A549 (cell line): Measurements from ENCODE around the gene TMEM54. TPM values are rescaled to one million over a fixed set of nuclear protein-coding genes. Genes with fewer than 3 reads are reported as not detected.

ENCODE experiments used
- ATAC-seq, 2 experiments: fragments of 200-7000 bp in 1 of 2; fragments of >200 bp in 1 of 2; cut with Nextera tagmentation in 1 of 2; cut with Tn5 transposase in 1 of 2; 3 replicates each; pipeline versions ENCODE4 v1.8.0 to v1.9.1; 2018 to 2020; ENCODE audit warnings: mild to moderate bottlenecking in 1 of 2, moderate library complexity in 1 of 2
- CTCF ChIA-PET: fragments of 300-600 bp; sonication (Branson Sonifier 250); formaldehyde crosslinking; extraction: SDS; loops from one replicate; lab custom pipeline; 2021; ENCODE audit warnings: antibody characterized with exemption, inconsistent platforms; lab: Yijun Ruan, JAX
- POLR2A ChIA-PET: fragments of 350-600 bp; formaldehyde crosslinking; extraction: SDS; loops from one replicate; lab custom pipeline; 2021; ENCODE audit warnings: antibody characterized with exemption, inconsistent platforms; lab: Yijun Ruan, JAX
- DNase-seq, 2 experiments: peaks; one replicate each; pipeline versions ENCODE4 v3.0.0 to v3.0.0-alpha.2; 2011 to 2016; ENCODE audit warnings: low read depth in 1 of 2, low spot score in 1 of 2
- FAIRE-seq: peaks from 2 replicates; lab custom pipeline; 2011; peaks lifted over from hg19 to GRCh38; lab: Jason Lieb, UNC
- H3K27ac ChIP-seq, 2 experiments: fragments of >200 bp; sonication (Bioruptor Twin); formaldehyde crosslinking; 3 replicates each; pipeline ENCODE4 v1.5.1; 2016 to 2017
- H3K4me1 ChIP-seq: fragments of >200 bp; sonication (Bioruptor Twin); formaldehyde crosslinking; 3 replicates; pipeline ENCODE4 v1.6.1; 2016
- H3K4me2 ChIP-seq: fragments of >200 bp; sonication (Bioruptor Twin); formaldehyde crosslinking; 3 replicates; pipeline ENCODE4 v1.6.1; 2016
- H3K4me3 ChIP-seq: fragments of >200 bp; sonication (Bioruptor Twin); formaldehyde crosslinking; 3 replicates; pipeline ENCODE4 v1.5.1; 2016
- H3K9me3 ChIP-seq: fragments of >200 bp; sonication (Bioruptor Twin); formaldehyde crosslinking; 3 replicates; pipeline ENCODE4 v1.6.1; 2016
- BHLHE40 ChIP-seq: IDR thresholded peaks from 2 replicates; pipeline ENCODE4 v1.6.1; 2012; ENCODE audit warnings: low read depth, low read length, inconsistent platforms
- CBX8 ChIP-seq: fragments of 200-600 bp; sonication (generic); IDR thresholded peaks from 2 replicates; pipeline ENCODE4 v1.6.1; 2016
- CHD2 ChIP-seq: fragments of 150-350 bp; IDR thresholded peaks from 2 replicates; pipeline ENCODE4 v1.6.1; 2014; ENCODE audit warnings: low read length; ENCODE audit not compliant: partially characterized antibody
- EHMT2 ChIP-seq: fragments of 200-600 bp; sonication (generic); IDR thresholded peaks from 2 replicates; pipeline ENCODE4 v1.6.1; 2016; ENCODE audit warnings: antibody characterized with exemption, low read depth, mild to moderate bottlenecking, moderate library complexity
- EP300 ChIP-seq, 2 experiments: fragments of >200 bp; sonication (Bioruptor Twin); formaldehyde crosslinking; IDR thresholded peaks; 2 replicates in 1 of 2; 3 replicates in 1 of 2; pipeline ENCODE4 v1.6.1; 2016 to 2017
- FOSB ChIP-seq: fragments of 250-450 bp; sonication (Bioruptor Pico); IDR thresholded peaks from 2 replicates; pipeline ENCODE4 v1.5.0; 2020; ENCODE audit warnings: mild to moderate bottlenecking, moderate library complexity
- HDAC2 ChIP-seq: fragments of 200-600 bp; sonication (generic); IDR thresholded peaks from 2 replicates; pipeline ENCODE4 v1.6.1; 2016
- HOXB13 ChIP-seq: fragments of 250-450 bp; sonication (Bioruptor Pico); IDR thresholded peaks from 2 replicates; pipeline ENCODE4 v1.5.0; 2020; ENCODE audit warnings: low read depth, mild to moderate bottlenecking, moderate library complexity
- HOXB5 ChIP-seq: fragments of 250-450 bp; sonication (Bioruptor Pico); IDR thresholded peaks from 2 replicates; pipeline ENCODE4 v1.5.0; 2020; ENCODE audit warnings: mild to moderate bottlenecking, moderate library complexity
- JUNB ChIP-seq: fragments of >200 bp; sonication (Bioruptor Twin); formaldehyde crosslinking; IDR thresholded peaks from 2 replicates; pipeline ENCODE4 v1.6.1; 2016
- KDM1A ChIP-seq: fragments of 200-600 bp; sonication (generic); IDR thresholded peaks from 2 replicates; pipeline ENCODE4 v1.6.1; 2016; ENCODE audit warnings: low read depth, mild to moderate bottlenecking
- POLR2A ChIP-seq: IDR thresholded peaks from 2 replicates; pipeline ENCODE4 v1.6.1; 2012; ENCODE audit warnings: mild to moderate bottlenecking, low read length
- POLR2AphosphoS2 ChIP-seq: conservative IDR thresholded peaks from 2 replicates; pipeline ENCODE4 v1.6.1; 2012; ENCODE audit warnings: low read length, improper control_type of control experiment, inconsistent platforms
- SMC3 ChIP-seq: fragments of >200 bp; sonication (Bioruptor Twin); formaldehyde crosslinking; IDR thresholded peaks from 3 replicates; pipeline ENCODE4 v1.6.1; 2018; ENCODE audit warnings: inconsistent platforms
- TP53 ChIP-seq: fragments of 250-450 bp; sonication (Bioruptor Pico); IDR thresholded peaks from 2 replicates; pipeline ENCODE4 v1.5.0; 2021; ENCODE audit warnings: mild to moderate bottlenecking, moderate library complexity
- ZNF302 ChIP-seq: fragments of 250-450 bp; sonication (Bioruptor Pico); IDR thresholded peaks from 2 replicates; pipeline ENCODE4 v1.9.0; 2021; ENCODE audit warnings: inconsistent platforms, mild to moderate bottlenecking, moderate library complexity
- ZSCAN20 ChIP-seq: fragments of 250-450 bp; sonication (Bioruptor Pico); IDR thresholded peaks from 2 replicates; pipeline ENCODE4 v1.8.0; 2022; ENCODE audit warnings: mild to moderate bottlenecking, moderate library complexity
- WGBS: methylation state at CpG from one replicate; pipeline ENCODE4 v1.1.6; 2017; ENCODE audit errors: missing lambda C conversion rate; 5-methylcytosine and 5-hydroxymethylcytosine counted together
- polyA plus RNA-seq, 4 experiments: library from polyadenylated mRNA; depleted of rRNA in 3 of 4; stranded (reverse); fragments of >200 nt; fragmentation: RNase III in 1 of 4; extraction: RNeasy Plus Mini Kit Qiagen cat#74134 plus additional on column Dnase treatment in 1 of 4; gene quantifications; 2 replicates in 3 of 4; 3 replicates in 1 of 4; pipeline ENCODE4 v1.2.3, GENCODE V29; 2011 to 2017
- TF ChIP-seq, protein P1 (sequence below): IDR thresholded peaks from 2 replicates; pipeline ENCODE4 v1.6.1; 2012
- TF ChIP-seq, protein P2 (sequence below): fragments of >200 bp; sonication (Bioruptor Twin); formaldehyde crosslinking; IDR thresholded peaks from 2 replicates; pipeline ENCODE4 v1.6.1; 2016
- TF ChIP-seq, protein P3 (sequence below): fragments of >200 bp; sonication (Bioruptor Twin); formaldehyde crosslinking; IDR thresholded peaks from 3 replicates; pipeline ENCODE4 v1.5.1; 2016
- TF ChIP-seq, protein P4 (sequence below): fragments of 250-450 bp; sonication (Bioruptor Pico); IDR thresholded peaks from 2 replicates; pipeline ENCODE4 v1.5.0; 2020; ENCODE audit warnings: low read depth, mild to moderate bottlenecking, moderate library complexity
- TF ChIP-seq, protein P5 (sequence below): IDR thresholded peaks from 2 replicates; pipeline ENCODE4 v1.6.1; 2012; ENCODE audit warnings: low read depth, borderline replicate concordance
- TF ChIP-seq, protein P6 (sequence below): IDR thresholded peaks from 2 replicates; pipeline ENCODE4 v1.6.1; 2012

Gene TMEM54
- polyA plus RNA-seq, 2 of the 4 experiments (the other 2 are of a cell fraction), result 22.1 to 29.7 TPM

DNA sequence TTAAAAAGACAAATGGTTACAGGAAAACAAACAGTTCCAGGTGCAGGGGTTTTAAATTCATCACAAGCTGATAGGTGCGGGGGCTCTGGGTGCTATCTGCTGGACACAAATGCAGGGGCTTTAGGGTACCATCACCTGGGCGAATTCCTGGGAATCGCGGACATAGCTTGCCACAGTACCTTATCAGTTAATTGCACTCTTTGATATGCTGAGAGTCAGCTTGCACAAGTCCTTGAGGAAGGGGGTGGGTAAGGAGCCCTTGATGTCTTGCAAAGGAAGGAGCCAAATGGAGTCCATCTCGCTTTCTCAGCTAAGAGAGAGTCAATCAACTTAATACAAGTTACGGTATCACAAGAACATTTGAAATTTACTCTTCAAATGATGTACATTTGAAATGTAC lies 25.4 kb upstream of the TMEM54 start (continued):
- TF ChIP-seq, protein P1, sequence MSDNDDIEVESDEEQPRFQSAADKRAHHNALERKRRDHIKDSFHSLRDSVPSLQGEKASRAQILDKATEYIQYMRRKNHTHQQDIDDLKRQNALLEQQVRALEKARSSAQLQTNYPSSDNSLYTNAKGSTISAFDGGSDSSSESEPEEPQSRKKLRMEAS, result no peak
- TF ChIP-seq EP300 (IDR thresholded peaks at IDR 0.05) (no peak), FOSB (CRISPR knock-in tag) (no peak), ZSCAN20 (no peak)

DNA sequence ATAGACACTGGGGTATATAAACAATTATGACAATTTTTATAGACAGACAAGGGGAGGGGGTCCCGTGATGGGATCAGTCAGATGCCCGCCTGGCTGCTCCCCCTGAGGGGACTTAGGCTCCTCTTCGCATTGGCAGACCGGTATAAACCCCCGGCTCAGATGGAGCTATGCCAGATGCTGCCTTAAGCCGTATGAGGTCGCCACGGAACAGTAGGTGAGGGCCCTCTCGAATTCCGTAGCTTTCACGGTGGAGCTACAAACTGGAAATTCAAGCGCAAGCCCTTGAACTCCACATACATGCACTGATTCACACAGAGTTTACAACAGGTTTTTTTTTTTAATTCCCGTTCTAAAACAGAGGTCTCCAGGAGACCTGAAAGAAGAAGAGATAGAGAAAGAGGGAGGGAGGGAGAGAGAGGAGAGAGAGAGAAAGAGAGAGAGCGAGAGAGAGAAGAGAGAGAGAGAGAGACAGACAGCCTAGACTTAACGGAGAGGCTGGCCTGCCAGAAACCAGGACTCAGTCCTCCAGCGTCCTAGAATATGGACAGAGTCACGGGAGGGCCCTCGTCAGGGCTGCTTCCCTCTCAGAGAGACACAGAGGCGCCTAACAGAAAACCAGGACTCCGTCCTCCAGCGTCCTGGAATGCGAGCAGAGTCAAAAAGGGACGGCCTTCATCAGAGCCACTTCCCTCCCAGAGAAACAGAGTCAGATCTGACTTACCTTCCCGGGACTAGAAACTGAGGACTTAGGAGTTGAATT lies 24.4 kb upstream of the TMEM54 start:
- no peak for FAIRE-seq
- 88% methylated on average over 22 of the region's 24 CpGs for WGBS
- H3K27ac ChIP-seq, result no peak overlapping the region
- no peaks in the 10 kb centered on the region for H3K9me3 ChIP-seq
- no peaks in the 10 kb centered on the region for H3K4me1 ChIP-seq
- ChIA-PET POLR2A (no interaction called here), CTCF (interaction anchor here (0.7 kb wide), 1 partner anchor 94 kb away, joined by 3 read pairs; no protein-coding TSS in a partner anchor)
- ATAC-seq, result no peak
- H3K4me2 ChIP-seq, result no peak overlapping the region
- TF ChIP-seq, protein P2, sequence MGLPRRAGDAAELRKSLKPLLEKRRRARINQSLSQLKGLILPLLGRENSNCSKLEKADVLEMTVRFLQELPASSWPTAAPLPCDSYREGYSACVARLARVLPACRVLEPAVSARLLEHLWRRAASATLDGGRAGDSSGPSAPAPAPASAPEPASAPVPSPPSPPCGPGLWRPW, result no peak
- TF ChIP-seq SMC3 (no peak), POLR2A (no peak), EHMT2 (no peak), HOXB5 (CRISPR knock-in tag) (no peak), CHD2 (no peak), TP53 (CRISPR knock-in tag) (no peak), CBX8 (no peak)
- TF ChIP-seq, protein P3, sequence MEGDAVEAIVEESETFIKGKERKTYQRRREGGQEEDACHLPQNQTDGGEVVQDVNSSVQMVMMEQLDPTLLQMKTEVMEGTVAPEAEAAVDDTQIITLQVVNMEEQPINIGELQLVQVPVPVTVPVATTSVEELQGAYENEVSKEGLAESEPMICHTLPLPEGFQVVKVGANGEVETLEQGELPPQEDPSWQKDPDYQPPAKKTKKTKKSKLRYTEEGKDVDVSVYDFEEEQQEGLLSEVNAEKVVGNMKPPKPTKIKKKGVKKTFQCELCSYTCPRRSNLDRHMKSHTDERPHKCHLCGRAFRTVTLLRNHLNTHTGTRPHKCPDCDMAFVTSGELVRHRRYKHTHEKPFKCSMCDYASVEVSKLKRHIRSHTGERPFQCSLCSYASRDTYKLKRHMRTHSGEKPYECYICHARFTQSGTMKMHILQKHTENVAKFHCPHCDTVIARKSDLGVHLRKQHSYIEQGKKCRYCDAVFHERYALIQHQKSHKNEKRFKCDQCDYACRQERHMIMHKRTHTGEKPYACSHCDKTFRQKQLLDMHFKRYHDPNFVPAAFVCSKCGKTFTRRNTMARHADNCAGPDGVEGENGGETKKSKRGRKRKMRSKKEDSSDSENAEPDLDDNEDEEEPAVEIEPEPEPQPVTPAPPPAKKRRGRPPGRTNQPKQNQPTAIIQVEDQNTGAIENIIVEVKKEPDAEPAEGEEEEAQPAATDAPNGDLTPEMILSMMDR, result no peak
- TF ChIP-seq, protein P4, sequence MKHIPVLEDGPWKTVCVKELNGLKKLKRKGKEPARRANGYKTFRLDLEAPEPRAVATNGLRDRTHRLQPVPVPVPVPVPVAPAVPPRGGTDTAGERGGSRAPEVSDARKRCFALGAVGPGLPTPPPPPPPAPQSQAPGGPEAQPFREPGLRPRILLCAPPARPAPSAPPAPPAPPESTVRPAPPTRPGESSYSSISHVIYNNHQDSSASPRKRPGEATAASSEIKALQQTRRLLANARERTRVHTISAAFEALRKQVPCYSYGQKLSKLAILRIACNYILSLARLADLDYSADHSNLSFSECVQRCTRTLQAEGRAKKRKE (CRISPR knock-in tag), result no peak
- TF ChIP-seq, protein P1, result no peak
- DNase-seq, result no peak
- H3K4me3 ChIP-seq, result no peak overlapping the region

DNA sequence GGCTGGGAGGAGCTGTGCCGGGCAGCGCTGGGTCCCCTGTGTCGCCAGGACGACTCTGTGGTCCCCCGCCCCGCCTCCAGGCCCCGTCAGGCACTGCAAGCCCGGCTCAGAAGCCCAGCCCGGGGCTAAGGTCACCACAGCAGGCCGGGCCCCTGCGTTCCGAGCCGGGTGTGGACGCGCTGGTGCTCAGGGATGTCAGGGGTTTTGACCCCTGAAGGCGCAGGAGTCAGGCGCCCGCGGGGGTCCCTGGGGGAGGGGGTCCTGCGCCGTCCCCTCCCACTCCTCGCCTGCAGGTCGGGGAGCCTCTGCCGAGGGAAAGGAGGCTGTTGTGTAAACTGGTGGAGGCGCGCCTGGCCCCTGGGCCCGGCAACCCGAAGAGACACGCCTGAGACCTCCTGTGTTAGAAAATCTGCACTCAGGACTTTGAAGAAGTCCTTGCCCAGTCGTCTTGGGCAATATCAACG lies 23.7 kb upstream of the TMEM54 start:
- Histone ChIP-seq H3K4me1 (no peaks in the 10 kb centered on the region), H3K27ac (0 out of 6 replicates have a peak overlapping the region, but pooled peaks of 1 of the 2 experiments have one; percentile 21), H3K9me3 (no peaks in the 10 kb centered on the region), H3K4me2 (no peak overlapping the region), H3K4me3 (no peak overlapping the region)
- ChIA-PET POLR2A (no interaction called here), CTCF (interaction anchor here (0.7 kb wide), 1 partner anchor 93 kb away, joined by 3 read pairs; no protein-coding TSS in a partner anchor)
- ATAC-seq, result peak in 1 of 2 experiments; percentile 54; a peak in 3 of 6 replicates
- no peak for DNase-seq
- FAIRE-seq, result no peak
- 49% methylated on average over 7 of the region's 31 CpGs for WGBS
- TF ChIP-seq JUNB, result no peak
- TF ChIP-seq, protein P1, result no peak
- no peak for TF ChIP-seq KDM1A
- no peak for TF ChIP-seq POLR2AphosphoS2
- no peak for TF ChIP-seq HOXB13 (CRISPR knock-in tag)
- TF ChIP-seq, protein P5, sequence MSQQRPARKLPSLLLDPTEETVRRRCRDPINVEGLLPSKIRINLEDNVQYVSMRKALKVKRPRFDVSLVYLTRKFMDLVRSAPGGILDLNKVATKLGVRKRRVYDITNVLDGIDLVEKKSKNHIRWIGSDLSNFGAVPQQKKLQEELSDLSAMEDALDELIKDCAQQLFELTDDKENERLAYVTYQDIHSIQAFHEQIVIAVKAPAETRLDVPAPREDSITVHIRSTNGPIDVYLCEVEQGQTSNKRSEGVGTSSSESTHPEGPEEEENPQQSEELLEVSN, result no peak
- TF ChIP-seq, protein P6, sequence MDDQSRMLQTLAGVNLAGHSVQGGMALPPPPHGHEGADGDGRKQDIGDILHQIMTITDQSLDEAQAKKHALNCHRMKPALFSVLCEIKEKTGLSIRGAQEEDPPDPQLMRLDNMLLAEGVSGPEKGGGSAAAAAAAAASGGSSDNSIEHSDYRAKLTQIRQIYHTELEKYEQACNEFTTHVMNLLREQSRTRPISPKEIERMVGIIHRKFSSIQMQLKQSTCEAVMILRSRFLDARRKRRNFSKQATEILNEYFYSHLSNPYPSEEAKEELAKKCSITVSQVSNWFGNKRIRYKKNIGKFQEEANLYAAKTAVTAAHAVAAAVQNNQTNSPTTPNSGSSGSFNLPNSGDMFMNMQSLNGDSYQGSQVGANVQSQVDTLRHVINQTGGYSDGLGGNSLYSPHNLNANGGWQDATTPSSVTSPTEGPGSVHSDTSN, result no peak
- TF ChIP-seq BHLHE40, result no peak
- no peak for TF ChIP-seq ZNF302 (CRISPR knock-in tag)
- TF ChIP-seq HDAC2, result no peak
